Stimulated activated CD8-positive, alpha-beta memory T cell treated with anti-CD3 and anti-CD28 coated beads, Interleukin-4, amount 100 ng/mL, for 4 hours (primary cell): ENCODE measurements around the gene CLIC6.

Experiments
- DNase-seq, 2 donors: peaks; one replicate each; pipeline ENCODE4 v3.0.0-alpha.2; 2020; ENCODE audit warnings: low read depth in 2 of 2, low spot score in 1 of 2

CLIC6 gene

GRCh38 chr21:34764715-34765284 lies 96.0 kb downstream of the CLIC6 start:
- no peak for DNase-seq

DNA sequence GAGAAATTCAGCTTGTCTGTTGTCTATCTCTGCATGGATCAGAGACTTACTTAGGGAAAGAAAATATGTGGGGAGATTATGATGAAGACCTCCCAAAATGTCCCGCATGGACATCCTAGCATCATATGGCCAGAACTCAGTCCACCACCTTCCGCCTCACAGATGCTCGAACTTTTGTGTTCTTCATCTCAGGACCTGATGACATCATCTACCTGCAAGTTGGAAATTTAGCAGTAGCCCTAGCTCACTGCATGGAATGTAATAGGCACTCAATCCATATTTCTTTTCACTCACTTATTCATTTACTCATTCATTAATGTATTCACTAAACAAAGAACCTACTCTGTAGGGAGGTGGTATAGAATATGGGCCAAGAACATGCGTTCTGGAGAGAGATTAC lies 96.8 kb downstream of the CLIC6 start:
- no peak for DNase-seq

GRCh38 chr21:34766862-34767261 lies 98.1 kb downstream of the CLIC6 start:
- DNase-seq, result no peak
